ENCODE measurements around the gene ATP5F1E.

The ATP5F1E gene

GRCh38 chr20:59032023-59032712, at the start of gene ATP5F1E:
ATP5F1E (minus strand) TSS chr20:59032335; CDS start chr20:59032251, 84 bp downstream.
- peak; percentile 95 to 99 (median 99) for DNase-seq

- no peak for DNase-seq
These were observed 48.9 kb upstream of the ATP5F1E start for GRCh38 chr20:59081036-59081435.

GRCh38 chr20:59078231-59078630, 46.1 kb upstream of the ATP5F1E start:
- peak in 2 of 3 experiments; percentile 16 to 59 for DNase-seq

- DNase-seq = no peak
These were observed 45.6 kb upstream of the ATP5F1E start for GRCh38 chr20:59077705-59078104.

- no peak for DNase-seq
These were observed 43.9 kb upstream of the ATP5F1E start for GRCh38 chr20:59075934-59076508.

- DNase-seq = no peak
These were observed 42.3 kb upstream of the ATP5F1E start for GRCh38 chr20:59074456-59074855.

- no peak for DNase-seq
These were observed 41.4 kb upstream of the ATP5F1E start for GRCh38 chr20:59073582-59073981.

- no peak for DNase-seq
These were observed 39.1 kb upstream of the ATP5F1E start for GRCh38 chr20:59071216-59071615.

- no peak for DNase-seq
These were observed 36.9 kb upstream of the ATP5F1E start for GRCh38 chr20:59069026-59069425.

- DNase-seq = no peak
These were observed 36.4 kb upstream of the ATP5F1E start for GRCh38 chr20:59068534-59068933.

GRCh38 chr20:59064214-59064722, 32.1 kb upstream of the ATP5F1E start:
- peak; percentile 49 to 97 (median 81) for DNase-seq

- peak in 2 of 3 experiments; percentile 66 to 90 for DNase-seq
These were observed 31.5 kb upstream of the ATP5F1E start for GRCh38 chr20:59063358-59064213.

GRCh38 chr20:59062081-59062480, 29.9 kb upstream of the ATP5F1E start:
- DNase-seq = peak in 2 of 3 experiments; percentile 43 to 81

GRCh38 chr20:59055302-59055701, 23.2 kb upstream of the ATP5F1E start:
- DNase-seq = peak in 1 of 3 experiments; percentile 34

GRCh38 chr20:59051666-59052185, 19.6 kb upstream of the ATP5F1E start:
- no peak for DNase-seq

- DNase-seq = no peak
These were observed 18.3 kb upstream of the ATP5F1E start for GRCh38 chr20:59050437-59050836.

GRCh38 chr20:59048681-59049030, 16.5 kb upstream of the ATP5F1E start:
- DNase-seq = no peak

GRCh38 chr20:59047938-59048680, 16.0 kb upstream of the ATP5F1E start:
- DNase-seq = no peak

- DNase-seq = no peak
These were observed 14.7 kb upstream of the ATP5F1E start for GRCh38 chr20:59046862-59047261.

- DNase-seq = no peak
These were observed 12.7 kb upstream of the ATP5F1E start for GRCh38 chr20:59044796-59045195.

GRCh38 chr20:59044295-59044694, 12.2 kb upstream of the ATP5F1E start:
- DNase-seq = no peak

GRCh38 chr20:59043698-59044097, 11.6 kb upstream of the ATP5F1E start:
- no peak for DNase-seq
